Measurements from ENCODE around the gene FYB1. TPM values are rescaled to one million over a fixed set of nuclear protein-coding genes. Genes with fewer than 3 reads are reported as not detected.

FYB1 gene
- total RNA-seq, 4 donors from 2014 or later: 1.8 to 16.5 (median 4.8) TPM

DNA sequence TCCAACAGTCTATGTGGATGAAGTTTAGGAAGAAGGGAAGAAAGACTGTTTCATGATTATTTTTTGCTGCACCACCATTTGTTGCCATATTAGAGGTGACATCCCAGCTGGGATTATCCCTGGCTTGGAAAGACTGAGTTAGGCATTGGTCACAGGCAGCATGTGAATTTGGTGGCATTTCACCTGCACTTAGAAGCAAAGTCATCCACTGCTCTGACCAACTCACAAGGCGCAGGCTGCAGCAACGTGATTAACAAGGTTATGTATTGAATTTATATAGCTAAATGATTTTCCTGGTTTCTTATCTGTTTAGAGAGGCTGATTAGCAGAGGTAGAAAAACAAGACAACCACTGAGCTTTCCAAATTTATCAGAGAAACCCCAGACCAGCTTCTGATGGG, 2.7 kb downstream of the FYB1 start:
- no peaks in the 10 kb centered on the region for H3K9me3 ChIP-seq
- TF ChIP-seq, protein P1, sequence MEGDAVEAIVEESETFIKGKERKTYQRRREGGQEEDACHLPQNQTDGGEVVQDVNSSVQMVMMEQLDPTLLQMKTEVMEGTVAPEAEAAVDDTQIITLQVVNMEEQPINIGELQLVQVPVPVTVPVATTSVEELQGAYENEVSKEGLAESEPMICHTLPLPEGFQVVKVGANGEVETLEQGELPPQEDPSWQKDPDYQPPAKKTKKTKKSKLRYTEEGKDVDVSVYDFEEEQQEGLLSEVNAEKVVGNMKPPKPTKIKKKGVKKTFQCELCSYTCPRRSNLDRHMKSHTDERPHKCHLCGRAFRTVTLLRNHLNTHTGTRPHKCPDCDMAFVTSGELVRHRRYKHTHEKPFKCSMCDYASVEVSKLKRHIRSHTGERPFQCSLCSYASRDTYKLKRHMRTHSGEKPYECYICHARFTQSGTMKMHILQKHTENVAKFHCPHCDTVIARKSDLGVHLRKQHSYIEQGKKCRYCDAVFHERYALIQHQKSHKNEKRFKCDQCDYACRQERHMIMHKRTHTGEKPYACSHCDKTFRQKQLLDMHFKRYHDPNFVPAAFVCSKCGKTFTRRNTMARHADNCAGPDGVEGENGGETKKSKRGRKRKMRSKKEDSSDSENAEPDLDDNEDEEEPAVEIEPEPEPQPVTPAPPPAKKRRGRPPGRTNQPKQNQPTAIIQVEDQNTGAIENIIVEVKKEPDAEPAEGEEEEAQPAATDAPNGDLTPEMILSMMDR (IDR thresholded peaks at IDR 0.05): no peak
- TF ChIP-seq POLR2A (IDR thresholded peaks at IDR 0.05): no peak
- intact Hi-C loops (cut with DNase I; ENCODE audit: low total_unique reads): no loop called here
- H3K4me3 ChIP-seq: no peak overlapping the region
- H3K36me3 ChIP-seq: no peaks in the 10 kb centered on the region
- peaks cover 0 to 7% of the 10 kb centered on the region in 2 donors for H3K4me1 ChIP-seq
- DNase-seq: no peak
- H3K27me3 ChIP-seq: no peaks in the 10 kb centered on the region
- H3K27ac ChIP-seq: no peak overlapping the region

DNA sequence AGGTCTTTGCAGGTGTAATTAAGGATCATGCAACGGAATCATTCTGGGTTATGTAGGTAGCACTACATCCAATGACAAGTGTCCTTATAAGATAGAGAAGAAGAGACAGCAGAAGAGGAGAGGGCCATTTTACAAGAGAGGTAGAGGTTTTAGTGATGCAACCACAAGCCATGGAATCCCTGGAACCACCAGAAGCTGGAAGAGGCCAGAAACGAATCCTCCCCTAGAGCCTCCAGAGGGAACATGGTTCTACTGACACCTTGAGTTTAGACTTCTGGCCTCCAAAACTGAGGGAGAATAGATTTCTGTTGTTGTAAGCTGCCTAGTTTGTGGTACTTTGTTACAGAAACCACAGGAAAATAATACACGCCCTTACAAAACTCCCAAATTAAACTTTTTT, 3.5 kb downstream of the FYB1 start:
- Histone ChIP-seq H3K36me3 (no peaks in the 10 kb centered on the region), H3K4me3 (no peak overlapping the region), H3K27ac (no peak overlapping the region), H3K27me3 (no peaks in the 10 kb centered on the region), H3K4me1 (peaks cover 0 to 7% of the 10 kb centered on the region in 2 donors), H3K9me3 (no peaks in the 10 kb centered on the region)
- intact Hi-C loops (cut with DNase I; ENCODE audit: low total_unique reads): no loop called here
- DNase-seq: no peak
- TF ChIP-seq POLR2A (IDR thresholded peaks at IDR 0.05): no peak
- TF ChIP-seq, protein P1 (IDR thresholded peaks at IDR 0.05): no peak

DNA sequence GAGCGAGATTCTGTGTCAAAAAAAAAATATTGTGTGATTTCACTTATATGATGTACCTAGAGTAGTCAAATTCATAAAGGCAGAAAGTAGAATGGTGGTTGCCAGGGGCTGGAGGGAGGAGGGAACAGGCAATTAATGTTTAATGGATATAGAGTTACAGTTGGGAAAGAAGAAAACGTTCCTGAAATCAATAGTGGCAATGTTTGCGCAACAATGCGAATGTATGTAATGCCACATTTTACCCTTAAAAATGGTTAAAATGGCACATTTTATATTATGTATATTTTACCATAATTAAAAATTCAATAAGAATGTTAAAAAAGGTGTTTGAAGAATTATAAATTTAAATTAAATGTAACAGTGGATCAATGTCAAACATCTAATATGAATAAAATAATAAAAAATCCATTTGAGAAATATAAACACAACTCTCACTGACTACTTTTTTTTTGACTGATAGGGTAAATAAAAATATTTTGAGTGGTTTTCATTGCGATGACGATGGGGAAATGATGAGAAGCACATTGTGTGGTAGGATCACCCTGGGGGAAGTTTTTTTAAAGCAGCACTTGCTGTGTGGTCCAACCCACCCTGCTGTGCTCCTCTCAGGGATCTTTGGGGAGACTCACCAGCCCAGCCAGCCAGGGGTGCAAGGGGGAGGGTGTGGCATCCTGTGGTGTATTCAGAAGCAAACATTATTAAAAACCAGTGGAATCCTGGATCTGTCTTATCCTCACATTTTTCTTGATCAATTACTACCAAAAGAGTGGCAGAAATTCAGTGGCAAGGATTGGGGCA, 4.3 kb downstream of the FYB1 start:
- no peaks in the 10 kb centered on the region for H3K9me3 ChIP-seq
- H3K27ac ChIP-seq: no peak overlapping the region
- peaks cover 0 to 7% of the 10 kb centered on the region in 2 donors for H3K4me1 ChIP-seq
- TF ChIP-seq POLR2A (IDR thresholded peaks at IDR 0.05): no peak
- TF ChIP-seq, protein P1 (IDR thresholded peaks at IDR 0.05): no peak
- intact Hi-C loops (cut with DNase I; ENCODE audit: low total_unique reads): no loop called here
- H3K36me3 ChIP-seq: no peaks in the 10 kb centered on the region
- no peaks in the 10 kb centered on the region for H3K27me3 ChIP-seq
- DNase-seq: no peak
- H3K4me3 ChIP-seq: no peak overlapping the region

DNA sequence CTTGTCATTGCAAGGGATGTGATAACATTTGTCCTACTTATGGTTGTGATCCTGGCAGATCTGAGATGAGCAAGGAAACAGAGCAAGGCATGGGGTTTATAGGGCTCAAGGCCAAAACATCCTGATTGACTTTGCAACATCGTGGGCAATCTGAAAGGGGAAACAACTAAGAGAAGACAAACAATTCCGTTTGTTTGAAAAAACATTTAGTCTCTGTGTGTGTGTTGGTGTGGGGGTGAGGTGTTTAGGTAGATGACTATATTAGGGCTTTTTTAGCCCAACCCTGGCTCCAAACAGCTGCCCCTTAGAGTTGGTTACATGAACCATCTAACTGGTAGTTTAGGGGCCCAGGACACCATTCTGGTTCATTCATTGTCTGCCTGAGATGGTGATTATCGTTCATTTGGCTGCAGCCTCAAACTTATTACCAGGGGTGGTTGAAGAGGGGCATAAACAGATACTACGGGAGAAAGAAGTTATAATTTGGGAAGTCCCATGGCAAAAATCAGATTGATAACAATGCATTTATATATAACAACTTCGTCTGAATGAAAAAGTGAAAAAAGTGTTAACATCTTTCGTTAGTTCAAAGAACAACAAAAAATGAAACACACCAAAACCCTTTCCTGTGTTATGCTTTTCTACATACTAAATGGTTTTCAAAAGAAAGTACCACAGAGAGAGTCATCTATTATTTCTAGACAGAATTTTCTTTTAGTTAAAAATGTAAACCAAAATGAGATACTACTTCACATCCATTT, 5.7 kb downstream of the FYB1 start:
- no peaks in the 10 kb centered on the region for H3K27me3 ChIP-seq
- no peak for DNase-seq
- H3K36me3 ChIP-seq: no peaks in the 10 kb centered on the region
- H3K9me3 ChIP-seq: no peaks in the 10 kb centered on the region
- no peak for TF ChIP-seq POLR2A (IDR thresholded peaks at IDR 0.05)
- TF ChIP-seq, protein P1 (IDR thresholded peaks at IDR 0.05): no peak
- intact Hi-C loops (cut with DNase I; ENCODE audit: low total_unique reads): no loop called here
- no peak overlapping the region for H3K27ac ChIP-seq
- H3K4me3 ChIP-seq: no peak overlapping the region
- peaks cover 0 to 7% of the 10 kb centered on the region in 2 donors for H3K4me1 ChIP-seq

DNA sequence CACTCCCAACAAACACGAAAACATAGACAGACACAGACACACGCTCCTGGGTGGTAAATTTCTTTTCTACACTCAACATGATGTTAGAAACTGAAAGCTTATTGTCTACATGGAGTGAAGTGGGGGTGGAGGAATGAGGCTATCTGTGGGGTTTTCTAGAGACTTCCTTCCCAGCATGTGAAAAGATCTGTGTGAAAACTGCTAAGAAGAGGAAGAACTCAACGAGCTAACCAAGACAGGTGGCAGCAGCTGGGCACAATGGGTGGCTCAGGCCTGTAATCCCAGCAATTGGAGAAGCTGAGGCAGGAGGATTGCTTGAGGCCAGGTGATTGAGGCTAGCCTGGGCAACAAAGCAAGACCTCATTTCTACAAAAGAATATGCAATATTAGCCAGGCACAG, 7.6 kb downstream of the FYB1 start:
- intact Hi-C loops (cut with DNase I; ENCODE audit: low total_unique reads): no loop called here
- no peak for TF ChIP-seq POLR2A (IDR thresholded peaks at IDR 0.05)
- TF ChIP-seq, protein P1 (IDR thresholded peaks at IDR 0.05): no peak
- DNase-seq: no peak
- no peaks in the 10 kb centered on the region for H3K36me3 ChIP-seq
- no peaks in the 10 kb centered on the region for H3K9me3 ChIP-seq
- H3K4me1 ChIP-seq: no peaks in the 10 kb centered on the region
- H3K27ac ChIP-seq: no peak overlapping the region
- H3K27me3 ChIP-seq: no peaks in the 10 kb centered on the region
- no peak overlapping the region for H3K4me3 ChIP-seq
